ENCODE results near the gene ANXA2R.
A peak's percentile ranks its signal among the peaks of the same experiment; 100 is the strongest.

Gene ANXA2R

GRCh38 chr5:43040287-43041098 lies at the start of gene ANXA2R:
Gene ANXA2R (minus strand): TSS chr5:43040319. CDS start chr5:43040046, 273 bp downstream.
- Histone ChIP-seq H3K4me1 (ENCODE audit: control insufficient read depth, insufficient read depth, low read length) (no peaks in the 10 kb centered on the region), H3K9me3 (ENCODE audit: control insufficient read depth, insufficient read depth, low read depth, low read length) (no peaks in the 10 kb centered on the region), H3K4me3 (ENCODE audit: low read depth, low read length) (peak within 1 kb of the TSS; percentile 56), H3K36me3 (ENCODE audit: control insufficient read depth in 2 of 2, insufficient read depth in 1 of 2, low read length in 2 of 2) (no peaks in the 10 kb centered on the region), H3K27ac (ENCODE audit: extremely low read depth, low read depth, low read length) (peak within 1 kb of the TSS; percentile 84)
- POLR2A ChIA-PET, result interaction anchor here (1.4 to 3.2 kb wide), 7 partner anchors 21 to 131 kb away, joined by 3 to 34 read pairs (median 11); no protein-coding TSS in a partner anchor
- CTCF ChIA-PET, result interaction anchor here (0.5 to 3.1 kb wide), 22 partner anchors 10 to 1244 kb away, joined by 3 to 33 read pairs (median 6); no protein-coding TSS in a partner anchor
- TF ChIP-seq YY1 (tag by site-specific recombination; IDR thresholded peaks at IDR 0.05), result no peak
- TF ChIP-seq SP7 (tag by site-specific recombination; IDR thresholded peaks at IDR 0.05), result peak; percentile 62
- TF ChIP-seq ZNF639 (tag by site-specific recombination; IDR thresholded peaks at IDR 0.05), result 0 out of 2 replicates have a peak, but pooled peaks have one; percentile 27
- 0 out of 2 replicates have a peak, but pooled peaks have one; percentile 29 for TF ChIP-seq ZNF423 (tag by site-specific recombination; IDR thresholded peaks at IDR 0.05)
- TF ChIP-seq ZNF146 (tag by site-specific recombination; IDR thresholded peaks at IDR 0.05), result no peak
- TF ChIP-seq ZBTB48 (tag by site-specific recombination; IDR thresholded peaks at IDR 0.05), result peak; percentile 85
- TF ChIP-seq ZNF16 (tag by site-specific recombination; IDR thresholded peaks at IDR 0.05; ENCODE audit: low read depth), result no peak
- TF ChIP-seq ZBTB44 (tag by site-specific recombination; IDR thresholded peaks at IDR 0.05), result peak; percentile 62; the same call in 1 of the 2 replicates
- TF ChIP-seq ZNF654 (tag by site-specific recombination; IDR thresholded peaks at IDR 0.05; ENCODE audit: low read depth), result peak; percentile 77
- peak; percentile 47; the same call in 1 of the 2 replicates for TF ChIP-seq ZNF184 (tag by site-specific recombination; IDR thresholded peaks at IDR 0.05)
- no peak for TF ChIP-seq OVOL3 (tag by site-specific recombination; IDR thresholded peaks at IDR 0.05)
- TF ChIP-seq, protein P1, sequence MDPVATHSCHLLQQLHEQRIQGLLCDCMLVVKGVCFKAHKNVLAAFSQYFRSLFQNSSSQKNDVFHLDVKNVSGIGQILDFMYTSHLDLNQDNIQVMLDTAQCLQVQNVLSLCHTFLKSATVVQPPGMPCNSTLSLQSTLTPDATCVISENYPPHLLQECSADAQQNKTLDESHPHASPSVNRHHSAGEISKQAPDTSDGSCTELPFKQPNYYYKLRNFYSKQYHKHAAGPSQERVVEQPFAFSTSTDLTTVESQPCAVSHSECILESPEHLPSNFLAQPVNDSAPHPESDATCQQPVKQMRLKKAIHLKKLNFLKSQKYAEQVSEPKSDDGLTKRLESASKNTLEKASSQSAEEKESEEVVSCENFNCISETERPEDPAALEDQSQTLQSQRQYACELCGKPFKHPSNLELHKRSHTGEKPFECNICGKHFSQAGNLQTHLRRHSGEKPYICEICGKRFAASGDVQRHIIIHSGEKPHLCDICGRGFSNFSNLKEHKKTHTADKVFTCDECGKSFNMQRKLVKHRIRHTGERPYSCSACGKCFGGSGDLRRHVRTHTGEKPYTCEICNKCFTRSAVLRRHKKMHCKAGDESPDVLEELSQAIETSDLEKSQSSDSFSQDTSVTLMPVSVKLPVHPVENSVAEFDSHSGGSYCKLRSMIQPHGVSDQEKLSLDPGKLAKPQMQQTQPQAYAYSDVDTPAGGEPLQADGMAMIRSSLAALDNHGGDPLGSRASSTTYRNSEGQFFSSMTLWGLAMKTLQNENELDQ (tag by site-specific recombination; IDR thresholded peaks at IDR 0.05; ENCODE audit: low read depth), result no peak
- TF ChIP-seq ZNF223 (tag by site-specific recombination; IDR thresholded peaks at IDR 0.05), result peak; percentile 50; the same call in 1 of the 2 replicates
- peak; percentile 59; the same call in 1 of the 2 replicates for TF ChIP-seq ZNF324 (tag by site-specific recombination; IDR thresholded peaks at IDR 0.05)
- TF ChIP-seq SCRT2 (tag by site-specific recombination; IDR thresholded peaks at IDR 0.05), result peak; percentile 69; the same call in 1 of the 2 replicates
- peak; percentile 75 for TF ChIP-seq ZBTB8A (tag by site-specific recombination; IDR thresholded peaks at IDR 0.05)
- peak; percentile 58 for TF ChIP-seq ZNF501 (tag by site-specific recombination; IDR thresholded peaks at IDR 0.05)
- TF ChIP-seq ZNF623 (tag by site-specific recombination; IDR thresholded peaks at IDR 0.05), result no peak
- TF ChIP-seq REPIN1 (tag by site-specific recombination; IDR thresholded peaks at IDR 0.05; ENCODE audit: low read depth), result no peak
- 0 out of 2 replicates have a peak, but pooled peaks have one; percentile 6 for TF ChIP-seq SP3 (tag by site-specific recombination; IDR thresholded peaks at IDR 0.05)
- TF ChIP-seq SETDB1 (IDR thresholded peaks at IDR 0.05; ENCODE audit: insufficient read length, low read length), result peak; percentile 75
- TF ChIP-seq ZNF132 (tag by site-specific recombination; IDR thresholded peaks at IDR 0.05; ENCODE audit: borderline replicate concordance), result no peak
- TF ChIP-seq ZBTB20 (tag by site-specific recombination; IDR thresholded peaks at IDR 0.05), result peak; percentile 67
- no peak for TF ChIP-seq ZNF350 (tag by site-specific recombination; IDR thresholded peaks at IDR 0.05)
- TF ChIP-seq ZNF664 (tag by site-specific recombination; IDR thresholded peaks at IDR 0.05), result no peak
- TF ChIP-seq ZXDB (tag by site-specific recombination; IDR thresholded peaks at IDR 0.05), result peak; percentile 32
- TF ChIP-seq ZNF560 (tag by site-specific recombination; IDR thresholded peaks at IDR 0.05; ENCODE audit: borderline replicate concordance), result no peak
- TF ChIP-seq ZNF366 (tag by site-specific recombination; conservative IDR thresholded peaks at IDR 0.05), result peak; percentile 46; the same call in 1 of the 2 replicates
- TF ChIP-seq ZSCAN23 (tag by site-specific recombination; IDR thresholded peaks at IDR 0.05), result no peak

Data from HEK293 (cell line).